PC-9 (cell line): ENCODE results near the gene NSMCE3. TPM values are rescaled to one million over a fixed set of nuclear protein-coding genes. Genes with fewer than 3 reads are reported as not detected.

Source experiments
- BruUV-seq: library from RNA; stranded (reverse); fragments of 400-500 nt; replicated peaks from 2 replicates; lab custom pipeline; 2021; lab: Mats Ljungman, UMichigan
- CTCF ChIA-PET: fragments of 300-600 bp; sonication (Branson Sonifier 250); formaldehyde crosslinking; loops from one replicate; lab custom pipeline; 2022; ENCODE audit warnings: antibody characterized with exemption; lab: Charles Lee
- POLR2A ChIA-PET: fragments of 300-600 bp; sonication (Branson Sonifier 250); formaldehyde crosslinking; loops from one replicate; lab custom pipeline; 2022; ENCODE audit warnings: antibody characterized with exemption; ENCODE audit not compliant: unreplicated experiment; lab: Charles Lee
- DNase-seq, 2 experiments: peaks; one replicate each; pipeline versions ENCODE4 v3.0.0 to v3.0.0-alpha.2; 2015 to 2022; ENCODE audit warnings: mixed read lengths in 1 of 2
- H2AFZ ChIP-seq: fragments of 200-600 bp; sonication (generic); 2 replicates; pipeline ENCODE4 v1.8.1; 2017; ENCODE audit warnings: antibody characterized with exemption
- H3F3A ChIP-seq: fragments of 200-600 bp; sonication (generic); 2 replicates; pipeline ENCODE4 v1.8.1; 2017; ENCODE audit warnings: antibody characterized with exemption, mild to moderate bottlenecking, low read depth; ENCODE audit not compliant: insufficient read depth
- H3K27ac ChIP-seq: fragments of 200-600 bp; sonication (generic); 2 replicates; pipeline ENCODE4 v1.6.1; 2016; ENCODE audit warnings: mixed run types
- H3K27me3 ChIP-seq: fragments of 200-600 bp; sonication (generic); 2 replicates; pipeline ENCODE4 v1.6.1; 2016; ENCODE audit warnings: low read depth, mixed run types; ENCODE audit not compliant: insufficient read depth
- H3K36me3 ChIP-seq: fragments of 200-600 bp; sonication (generic); 2 replicates; pipeline ENCODE4 v1.6.1; 2016; ENCODE audit warnings: low read depth, mixed run types
- H3K4me1 ChIP-seq: fragments of 200-600 bp; sonication (generic); replicated peaks from 2 replicates; pipeline ENCODE4 v1.6.1; 2016; ENCODE audit warnings: mixed run types; ENCODE audit not compliant: insufficient read depth
- H3K4me2 ChIP-seq: fragments of 200-600 bp; sonication (generic); 2 replicates; pipeline ENCODE4 v1.6.1; 2017; ENCODE audit warnings: mixed run types
- H3K4me3 ChIP-seq: fragments of 200-600 bp; sonication (generic); 2 replicates; pipeline ENCODE4 v1.6.1; 2016; ENCODE audit warnings: mixed run types
- H3K79me2 ChIP-seq: fragments of 200-600 bp; sonication (generic); 2 replicates; pipeline ENCODE4 v1.6.1; 2017; ENCODE audit warnings: low read depth, mixed run types
- H3K9me2 ChIP-seq: fragments of 200-600 bp; sonication (generic); 2 replicates; pipeline ENCODE4 v1.8.1; 2017; ENCODE audit warnings: mild to moderate bottlenecking; ENCODE audit not compliant: insufficient read depth
- H3K9me3 ChIP-seq: fragments of 200-600 bp; sonication (generic); 2 replicates; pipeline ENCODE4 v1.8.1; 2016; ENCODE audit warnings: low read depth; ENCODE audit not compliant: insufficient read depth
- H4K20me1 ChIP-seq: fragments of 200-600 bp; sonication (generic); 2 replicates; pipeline ENCODE4 v1.8.1; 2017; ENCODE audit not compliant: insufficient read depth
- EZH2 ChIP-seq: fragments of 200-600 bp; sonication (generic); IDR thresholded peaks from 2 replicates; pipeline ENCODE4 v1.8.0; 2017; ENCODE audit warnings: antibody characterized with exemption, low read depth
- intact Hi-C: fragments of 100-400 bp; cut with micrococcal nuclease; formaldehyde crosslinking; loops from one replicate; pipeline ENCODE4 v1.10.0; 2022; ENCODE audit not compliant: unreplicated experiment
- total RNA-seq: library from RNA; stranded (reverse); gene quantifications from 2 replicates; pipeline ENCODE4 v1.2.3, GENCODE V29; 2021
- TF ChIP-seq, protein P1 (sequence below): fragments of 200-600 bp; sonication (generic); conservative IDR thresholded peaks from 2 replicates; pipeline ENCODE4 v1.6.1; 2017; ENCODE audit warnings: mixed run types, antibody characterized with exemption, mild to moderate bottlenecking, moderate library complexity

NSMCE3 gene
- total RNA-seq, 1 experiment from 2014 or later = 4.0 TPM

DNA sequence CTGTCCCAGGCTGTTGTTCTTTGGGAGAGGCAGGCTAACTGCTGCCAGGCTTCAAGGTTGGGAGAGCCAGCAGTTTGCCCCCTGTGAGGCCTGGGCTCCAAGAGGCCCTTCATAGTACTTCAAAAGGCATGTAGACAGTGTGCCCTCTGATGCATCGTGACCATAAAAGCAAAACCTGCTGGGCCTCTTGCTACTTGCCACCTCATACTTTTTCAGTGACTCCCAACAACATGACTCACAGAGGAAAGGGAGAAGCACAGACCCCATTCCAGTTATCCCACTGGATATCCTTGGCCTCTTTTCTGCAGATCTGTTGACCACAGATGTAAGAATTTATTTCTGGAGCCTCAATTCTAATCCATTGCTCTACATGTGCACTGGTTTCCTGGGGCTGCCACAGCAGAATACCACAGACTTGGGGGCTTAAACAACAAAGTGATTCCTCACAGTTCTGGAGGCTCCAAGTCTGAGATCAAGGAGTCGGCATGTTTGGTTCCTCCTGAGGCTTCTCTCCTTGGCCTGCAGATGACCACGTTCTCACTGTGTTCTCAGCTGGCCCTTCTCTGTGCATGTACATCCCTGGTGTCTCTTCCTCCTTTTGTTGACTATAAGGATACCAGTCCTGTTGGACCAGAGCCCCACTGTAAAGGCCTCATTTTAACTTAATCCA, 8.9 kb upstream of the NSMCE3 start:
- intact Hi-C loops = no loop called here
- no peak overlapping the region for H3K27ac ChIP-seq
- DNase-seq = no peak

DNA sequence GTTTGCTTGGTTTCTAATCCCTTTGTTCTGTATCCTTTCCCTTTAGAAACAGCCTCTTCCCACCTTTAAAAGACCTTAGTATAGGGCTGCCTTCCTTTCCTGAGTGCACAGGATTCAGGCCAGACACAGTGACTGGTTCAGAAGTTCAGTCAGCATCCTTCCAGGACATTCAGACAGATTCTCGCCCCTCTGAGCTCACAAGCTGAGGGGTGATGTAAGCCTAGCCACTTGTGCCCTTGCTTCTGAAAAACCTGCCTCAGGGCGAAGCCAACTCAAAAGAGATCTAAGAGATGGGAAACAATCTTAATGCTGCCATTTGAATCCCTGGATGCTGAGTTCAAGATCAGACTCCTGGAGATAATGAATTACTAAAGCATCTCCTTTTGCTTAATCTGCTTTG, 6.7 kb upstream of the NSMCE3 start:
- H3K79me2 ChIP-seq = no peaks in the 10 kb centered on the region
- H4K20me1 ChIP-seq = no peaks in the 10 kb centered on the region
- no peaks in the 10 kb centered on the region for H3K4me1 ChIP-seq
- no peaks in the 10 kb centered on the region for H3F3A ChIP-seq
- no peaks in the 10 kb centered on the region for H3K9me2 ChIP-seq
- H3K9me3 ChIP-seq = no peaks in the 10 kb centered on the region
- H3K36me3 ChIP-seq = no peaks in the 10 kb centered on the region
- no peak overlapping the region for H2AFZ ChIP-seq
- no peak overlapping the region for H3K4me2 ChIP-seq
- ChIA-PET POLR2A (no interaction called here), CTCF (no interaction called here)
- intact Hi-C loops = no loop called here
- DNase-seq = no peak
- H3K27ac ChIP-seq = no peak overlapping the region
- TF ChIP-seq, protein P1, sequence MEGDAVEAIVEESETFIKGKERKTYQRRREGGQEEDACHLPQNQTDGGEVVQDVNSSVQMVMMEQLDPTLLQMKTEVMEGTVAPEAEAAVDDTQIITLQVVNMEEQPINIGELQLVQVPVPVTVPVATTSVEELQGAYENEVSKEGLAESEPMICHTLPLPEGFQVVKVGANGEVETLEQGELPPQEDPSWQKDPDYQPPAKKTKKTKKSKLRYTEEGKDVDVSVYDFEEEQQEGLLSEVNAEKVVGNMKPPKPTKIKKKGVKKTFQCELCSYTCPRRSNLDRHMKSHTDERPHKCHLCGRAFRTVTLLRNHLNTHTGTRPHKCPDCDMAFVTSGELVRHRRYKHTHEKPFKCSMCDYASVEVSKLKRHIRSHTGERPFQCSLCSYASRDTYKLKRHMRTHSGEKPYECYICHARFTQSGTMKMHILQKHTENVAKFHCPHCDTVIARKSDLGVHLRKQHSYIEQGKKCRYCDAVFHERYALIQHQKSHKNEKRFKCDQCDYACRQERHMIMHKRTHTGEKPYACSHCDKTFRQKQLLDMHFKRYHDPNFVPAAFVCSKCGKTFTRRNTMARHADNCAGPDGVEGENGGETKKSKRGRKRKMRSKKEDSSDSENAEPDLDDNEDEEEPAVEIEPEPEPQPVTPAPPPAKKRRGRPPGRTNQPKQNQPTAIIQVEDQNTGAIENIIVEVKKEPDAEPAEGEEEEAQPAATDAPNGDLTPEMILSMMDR = no peak
- TF ChIP-seq EZH2 = no peak
- H3K4me3 ChIP-seq = no peak overlapping the region
- no TSS peak for BruUV-seq
- H3K27me3 ChIP-seq = peaks cover 4% of the 10 kb centered on the region; the same call in 1 of the 2 replicates

More for the DNA sequence above, 8.9 kb upstream of the NSMCE3 start:
- no peaks in the 10 kb centered on the region for H3K79me2 ChIP-seq
- H3K36me3 ChIP-seq = no peaks in the 10 kb centered on the region
- CTCF ChIA-PET = no interaction called here
- no peaks in the 10 kb centered on the region for H4K20me1 ChIP-seq
- TF ChIP-seq, protein P1 = no peak
- no peak for TF ChIP-seq EZH2
- POLR2A ChIA-PET = no interaction called here
- H3F3A ChIP-seq = no peaks in the 10 kb centered on the region
- no peak overlapping the region for H3K4me3 ChIP-seq
- no peaks in the 10 kb centered on the region for H3K9me2 ChIP-seq
- no peaks in the 10 kb centered on the region for H3K9me3 ChIP-seq
- no peak overlapping the region for H3K4me2 ChIP-seq
- H3K27me3 ChIP-seq = peaks cover 4% of the 10 kb centered on the region; the same call in 1 of the 2 replicates
- H2AFZ ChIP-seq = no peak overlapping the region
- no TSS peak for BruUV-seq
- no peaks in the 10 kb centered on the region for H3K4me1 ChIP-seq

DNA sequence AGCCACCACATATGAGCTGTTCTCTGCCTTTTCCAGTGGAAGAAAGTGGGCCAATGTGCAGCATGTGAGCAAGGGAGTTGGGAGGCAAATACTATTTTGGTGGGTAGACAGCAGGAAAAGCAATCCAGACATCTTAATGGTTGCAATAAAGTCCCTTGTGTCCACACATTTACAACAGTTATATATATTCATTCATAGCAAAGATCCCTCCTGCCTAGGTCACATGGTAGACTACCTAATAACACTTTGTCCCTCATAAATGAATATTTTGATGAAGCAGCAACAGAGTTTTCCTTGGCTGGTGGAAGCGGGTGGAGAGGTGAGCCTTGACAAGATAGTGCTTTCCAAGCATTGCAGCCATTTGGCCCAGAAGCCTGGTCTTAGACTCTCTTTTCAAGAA, 6.2 kb upstream of the NSMCE3 start:
- Histone ChIP-seq H2AFZ (no peak overlapping the region), H3K27ac (no peak overlapping the region), H3K4me3 (no peak overlapping the region), H3K36me3 (no peaks in the 10 kb centered on the region), H3K9me2 (no peaks in the 10 kb centered on the region), H3K9me3 (no peaks in the 10 kb centered on the region), H3K79me2 (no peaks in the 10 kb centered on the region), H3K4me2 (no peak overlapping the region), H3K27me3 (peaks cover 4% of the 10 kb centered on the region; the same call in 1 of the 2 replicates), H3F3A (no peaks in the 10 kb centered on the region), H4K20me1 (no peaks in the 10 kb centered on the region), H3K4me1 (no peaks in the 10 kb centered on the region)
- no peak for DNase-seq
- no TSS peak for BruUV-seq
- POLR2A ChIA-PET = no interaction called here
- CTCF ChIA-PET = no interaction called here
- intact Hi-C loops = no loop called here
- TF ChIP-seq EZH2 = no peak
- TF ChIP-seq, protein P1 = no peak
